T-helper 22 cell (primary cell): Measurements from ENCODE around the gene DCDC1.
"Not testable (repeated sequence)": the region's sequence is repeated elsewhere in the genome, so short reads cannot be mapped to it uniquely, and the experiment has no call there.

ENCODE experiments used
- DNase-seq: peaks from one replicate; pipeline ENCODE4 v3.0.0-alpha.2; 2020; ENCODE audit warnings: low read depth

DCDC1 gene

DNA sequence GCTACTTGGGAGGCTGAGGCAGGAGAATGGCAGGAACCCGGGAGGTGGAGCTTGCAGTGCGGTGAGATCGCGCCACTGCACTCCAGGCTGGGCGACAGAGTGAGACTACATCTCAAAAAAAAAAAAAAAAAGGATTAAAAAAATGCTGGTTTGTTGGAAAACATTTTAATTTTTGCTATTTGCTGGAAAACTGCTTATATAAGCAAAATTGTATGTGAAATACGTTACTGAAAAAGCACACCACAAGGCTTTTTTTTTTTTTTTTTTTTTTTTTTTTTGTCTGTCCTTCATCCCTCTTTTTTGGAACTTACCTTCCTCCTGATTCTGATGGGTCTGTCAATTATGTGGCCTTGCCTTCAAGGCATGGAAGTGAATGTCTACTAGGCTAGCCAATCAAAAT is 40.8 kb downstream of the DCDC1 start:
- no peak for DNase-seq

DNA sequence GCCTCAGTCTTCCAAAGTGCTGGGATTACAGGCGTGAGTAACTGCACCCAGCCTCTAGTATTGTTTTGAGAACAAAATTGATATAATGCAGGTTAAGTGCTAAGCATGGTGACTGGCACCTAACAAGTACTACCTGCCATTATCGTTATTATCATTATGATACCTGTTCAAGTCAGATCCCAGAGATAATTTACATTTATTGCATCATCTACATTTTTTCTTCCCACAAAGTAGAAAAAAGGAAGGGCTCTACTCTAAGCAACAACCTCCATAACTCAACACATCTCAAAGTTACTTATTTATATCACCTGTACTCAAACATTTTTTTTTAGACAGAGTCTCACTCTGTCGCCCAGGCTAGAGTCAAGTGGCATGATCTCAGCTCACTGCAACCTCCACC is 42.1 kb downstream of the DCDC1 start:
- DNase-seq, result no peak

DNA sequence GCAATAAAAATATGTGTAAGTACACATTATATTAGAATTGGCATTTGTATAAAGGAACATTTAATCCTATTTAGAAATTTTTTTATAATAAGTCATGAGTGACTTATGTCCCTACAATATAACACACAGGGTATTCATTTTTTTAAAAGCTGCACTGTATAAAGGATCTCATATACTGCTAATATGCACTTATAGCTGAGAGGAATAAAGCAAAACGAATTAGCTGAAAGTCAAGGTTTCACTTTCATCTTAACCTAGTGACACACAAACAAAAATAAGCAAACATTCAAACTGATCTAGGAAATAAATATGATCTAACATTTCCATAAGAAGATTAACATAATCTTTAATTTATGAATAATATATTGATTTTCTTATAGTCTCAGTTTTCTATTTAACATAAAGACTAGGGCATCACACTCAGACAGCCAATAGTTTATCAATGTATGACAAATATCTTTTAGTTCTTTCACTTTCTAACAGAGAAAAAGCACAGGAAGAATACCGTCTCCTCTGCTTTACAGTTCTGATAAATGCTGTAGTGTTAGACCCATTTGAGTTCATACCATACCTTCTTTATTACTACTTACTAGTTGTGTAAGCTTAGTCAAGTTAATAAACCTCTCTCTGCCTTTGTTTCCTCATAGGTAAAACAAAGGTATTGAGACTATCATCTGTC is 42.9 kb downstream of the DCDC1 start:
- DNase-seq, result no peak

DNA sequence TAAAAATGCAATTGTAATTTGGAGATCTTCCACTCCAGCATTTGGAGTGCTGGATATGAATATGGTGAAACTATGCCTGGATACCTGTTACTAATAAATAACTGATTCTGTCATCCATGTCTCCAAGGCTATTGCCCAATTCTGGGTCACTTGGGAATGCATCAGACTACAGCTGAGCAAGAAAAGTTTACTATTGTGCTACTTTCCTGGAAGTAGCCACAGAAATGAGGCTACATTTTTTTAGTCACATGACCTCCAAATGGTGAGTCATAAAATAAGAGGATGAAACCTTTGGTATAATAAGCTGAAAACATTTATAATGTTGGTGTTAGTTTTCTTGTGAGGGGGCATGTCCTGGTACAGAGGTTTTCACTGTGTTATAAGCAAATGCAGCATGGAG is 44.4 kb downstream of the DCDC1 start:
- DNase-seq, result no peak

DNA sequence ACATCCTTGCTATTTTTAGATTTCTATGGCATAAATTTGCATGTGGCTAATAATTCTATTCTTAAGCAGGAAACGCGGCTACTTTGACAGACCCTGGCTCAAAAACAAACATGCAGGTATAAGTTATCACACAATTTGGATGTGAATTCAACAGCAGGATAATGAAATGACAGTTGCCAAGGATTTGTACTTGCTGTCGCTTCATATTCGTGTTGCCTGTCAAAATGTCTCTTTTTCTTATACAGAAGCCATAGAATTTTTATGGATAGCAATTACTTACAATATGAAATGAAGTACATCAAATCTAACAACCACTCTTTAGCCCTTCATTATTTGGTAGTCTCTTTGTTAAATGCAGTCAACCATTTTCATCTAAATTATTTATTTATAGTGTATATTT is 46.4 kb downstream of the DCDC1 start:
- no peak for DNase-seq

DNA sequence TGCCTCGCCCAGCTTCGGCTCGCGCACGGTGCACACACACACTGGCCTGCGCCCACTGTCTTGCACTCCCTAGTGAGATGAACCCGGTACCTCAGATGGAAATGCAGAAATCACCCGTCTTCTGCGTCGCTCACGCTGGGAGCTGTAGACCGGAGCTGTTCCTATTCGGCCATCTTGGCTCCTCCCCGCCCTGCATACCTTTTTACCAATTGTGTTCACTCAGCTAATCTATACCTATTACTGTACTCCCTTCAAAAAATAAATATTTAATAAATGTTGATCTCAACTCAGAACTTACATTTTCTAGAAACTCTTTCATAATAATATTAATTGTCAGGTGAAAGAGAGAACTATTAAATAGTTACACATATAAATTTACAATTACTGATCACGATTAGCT is 48.0 kb downstream of the DCDC1 start:
- not testable (repeated sequence) for DNase-seq

DNA sequence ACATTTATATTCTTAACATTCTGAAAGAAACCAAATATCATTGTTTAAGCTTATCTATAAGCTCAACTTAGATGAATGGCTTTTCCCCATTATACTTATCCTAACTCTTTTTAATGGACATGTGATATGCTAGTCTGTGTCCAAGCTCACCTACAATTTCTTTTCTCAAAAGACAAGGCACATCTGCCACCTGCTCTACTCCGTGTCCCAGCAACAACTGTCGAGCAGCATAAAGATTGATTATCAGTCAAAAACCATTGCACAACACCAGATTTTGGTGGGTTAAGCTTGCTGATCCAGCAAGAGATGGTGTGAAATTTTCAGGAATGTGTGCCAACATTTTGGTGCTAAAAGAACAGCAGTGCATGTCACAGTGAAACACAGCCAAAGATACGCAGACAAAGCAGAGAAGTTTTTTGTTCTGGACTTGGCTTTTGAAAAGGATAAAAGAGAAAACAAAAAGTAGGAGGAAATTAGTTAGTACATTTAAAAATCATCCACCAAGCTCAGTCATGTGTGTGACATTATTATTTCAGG is 65.8 kb downstream of the DCDC1 start:
- no peak for DNase-seq

DNA sequence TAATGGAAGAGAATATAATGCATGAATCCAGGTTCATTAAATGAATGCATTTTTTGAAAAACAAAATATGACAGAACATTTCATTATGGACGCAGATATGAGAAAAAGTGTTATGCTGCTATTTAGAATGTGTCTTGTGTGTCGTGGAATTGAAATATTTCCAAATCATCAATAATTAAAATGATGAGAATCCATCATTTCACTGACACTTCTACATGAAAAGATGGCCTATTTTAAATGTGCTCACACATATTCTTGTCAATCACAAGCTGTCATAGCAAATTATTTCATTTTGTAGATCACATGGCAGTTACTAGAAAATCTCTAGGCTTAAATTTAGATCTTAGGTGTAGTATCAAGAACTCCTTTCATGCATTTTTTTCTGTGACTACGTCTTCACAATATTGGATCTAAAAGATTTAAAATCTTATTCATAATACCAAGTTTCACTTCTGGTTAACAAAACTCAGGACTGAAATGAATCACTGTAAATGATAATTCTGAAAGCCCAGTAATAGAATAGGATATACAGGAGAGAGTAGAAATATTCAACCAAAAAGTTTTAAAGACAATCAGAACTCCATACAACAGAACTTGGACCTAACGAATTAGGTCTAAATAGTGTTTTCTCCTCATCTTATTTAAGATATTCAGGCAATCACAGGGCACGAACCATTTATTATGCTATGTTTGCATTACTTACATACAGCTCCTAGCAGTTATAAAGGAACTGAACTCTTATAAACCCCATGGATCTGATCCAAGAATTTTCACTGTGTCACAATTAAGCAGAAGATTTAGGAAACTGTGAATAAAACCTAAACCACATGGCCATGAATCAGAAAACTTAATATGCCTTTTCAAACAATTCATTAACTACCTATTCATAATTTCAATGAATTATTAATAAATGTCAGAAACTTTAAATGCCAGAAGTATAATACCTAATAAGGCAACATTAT is 67.7 kb downstream of the DCDC1 start:
- DNase-seq, result no peak

DNA sequence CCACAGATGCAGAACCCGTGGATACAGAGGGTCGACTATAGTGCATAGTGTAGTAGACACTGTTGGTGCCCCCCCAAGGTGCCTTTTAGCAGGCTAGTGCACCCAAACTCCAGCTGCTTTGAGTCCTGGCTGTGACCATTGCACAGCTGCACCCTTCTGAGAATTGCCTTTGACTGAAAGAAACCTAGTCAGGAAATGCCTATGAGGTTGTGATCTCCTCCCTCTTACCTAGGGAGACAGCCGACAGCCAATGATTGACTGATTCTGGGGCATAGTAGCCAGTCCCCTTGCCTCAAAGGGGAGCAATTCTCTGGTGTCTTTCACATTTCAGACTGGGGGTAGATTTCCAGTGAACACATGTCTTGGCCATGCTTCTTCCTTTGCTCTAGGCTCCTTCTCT is 74.2 kb downstream of the DCDC1 start:
- no peak for DNase-seq

DNA sequence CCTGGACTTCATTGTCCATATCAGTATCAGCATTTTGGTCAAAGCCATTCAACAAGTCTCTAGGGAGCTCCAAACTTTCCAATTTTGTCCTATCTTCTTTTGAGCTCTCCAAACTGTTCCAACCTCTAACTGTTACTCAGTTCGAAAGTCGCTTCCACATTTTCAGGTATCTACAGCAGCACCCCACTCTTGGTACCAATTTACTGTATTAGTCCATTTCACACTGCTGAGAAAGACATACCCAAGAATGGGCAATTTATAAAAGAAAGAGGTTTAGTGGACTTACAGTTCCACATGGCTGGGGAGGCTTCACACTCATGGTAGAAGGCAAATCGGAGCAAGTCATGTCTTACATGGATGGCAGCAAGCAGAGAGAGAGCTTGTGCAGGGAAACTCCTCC is 96.0 kb downstream of the DCDC1 start:
- DNase-seq, result not testable (repeated sequence)

DNA sequence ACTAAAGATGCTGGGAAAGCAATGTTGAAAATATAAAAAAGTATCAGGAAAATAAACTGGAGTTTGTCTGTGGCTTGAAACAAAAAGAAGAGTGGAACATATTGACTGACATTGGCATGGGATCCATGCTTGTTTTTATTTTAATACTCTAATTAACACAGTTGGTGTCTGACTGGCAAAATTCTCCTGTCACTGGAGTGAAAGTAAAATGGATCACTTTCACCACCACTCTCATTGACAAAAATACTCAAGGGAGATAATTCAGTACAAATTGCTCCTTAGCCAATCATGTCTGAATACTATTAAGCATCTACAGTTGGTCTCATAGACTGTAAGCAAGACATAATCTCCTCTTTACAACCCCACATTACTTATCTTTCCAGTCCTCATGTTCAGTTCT is 101.8 kb downstream of the DCDC1 start:
- DNase-seq, result no peak

DNA sequence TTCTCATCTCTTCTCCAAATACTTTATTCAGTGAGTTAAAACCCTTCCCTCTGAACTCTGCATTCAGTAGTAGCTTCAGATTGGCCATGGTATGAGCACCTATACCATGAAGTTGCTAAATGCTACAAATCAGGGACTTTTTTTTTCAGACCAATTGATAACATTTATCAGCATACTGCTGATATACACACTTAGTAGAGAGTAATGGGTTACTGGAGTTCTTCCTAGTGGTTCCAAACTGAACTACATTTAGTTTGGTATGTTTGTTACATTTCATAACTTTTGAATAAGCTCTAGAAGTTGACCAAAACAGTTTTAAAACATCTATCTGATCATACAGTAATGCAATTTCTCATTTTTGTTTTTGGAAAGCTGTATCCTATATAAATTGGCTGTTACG is 104.7 kb downstream of the DCDC1 start:
- no peak for DNase-seq

DNA sequence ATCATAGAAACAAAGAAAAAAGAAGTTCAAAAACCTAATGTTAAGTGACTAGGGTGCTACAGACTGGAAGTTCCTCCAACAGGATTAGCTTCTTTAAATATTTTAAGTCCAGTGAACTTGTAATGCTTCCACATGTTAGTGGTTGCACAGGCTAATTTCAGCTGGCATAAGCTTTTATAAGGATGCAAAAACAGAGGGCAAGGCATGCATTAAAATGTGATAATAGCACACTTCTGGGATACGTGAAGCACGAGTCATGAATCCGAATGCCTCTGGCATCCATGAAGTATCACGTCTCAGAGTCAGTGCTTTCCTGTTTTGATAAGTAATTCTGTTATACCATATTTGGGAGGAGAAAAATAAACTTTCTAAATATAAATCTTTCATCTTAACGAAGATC is 106.8 kb downstream of the DCDC1 start:
- DNase-seq, result no peak

DNA sequence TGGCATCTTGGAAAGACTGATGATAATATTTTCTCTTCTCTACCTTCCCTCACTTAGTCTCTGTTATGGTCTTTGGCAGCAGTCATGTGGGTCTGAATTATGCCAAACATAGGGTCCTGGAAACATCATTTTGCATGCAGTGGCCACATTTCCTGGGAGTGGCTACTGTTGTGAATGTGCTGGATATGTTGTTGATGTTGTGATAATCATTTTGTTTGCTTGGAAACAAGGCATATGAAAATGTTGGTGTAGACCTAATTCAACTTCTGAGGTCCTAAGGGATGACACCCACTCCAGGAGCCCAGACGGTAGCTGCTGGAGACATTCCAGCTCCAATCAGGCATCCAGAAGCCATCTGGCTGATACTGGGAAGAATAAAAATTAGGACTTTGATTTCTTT is 109.7 kb downstream of the DCDC1 start:
- DNase-seq, result no peak

DNA sequence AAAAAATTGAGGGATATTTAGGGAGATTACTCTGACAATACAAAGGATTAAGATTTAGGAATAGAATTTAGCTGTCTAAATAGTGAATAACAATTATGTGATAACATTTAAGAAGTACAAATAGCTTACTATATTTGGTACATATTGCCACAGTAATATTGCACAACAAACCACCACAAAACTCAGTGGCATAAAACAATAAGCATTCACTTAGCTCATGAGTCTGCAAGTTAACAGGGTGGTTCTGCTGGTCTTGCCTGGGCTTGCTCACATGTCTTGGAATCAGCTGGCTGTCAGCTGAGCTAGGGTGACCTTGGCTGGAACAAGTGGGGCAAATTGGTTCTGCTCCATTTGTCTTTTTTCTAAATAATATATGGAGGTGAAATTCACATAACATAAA is 115.1 kb downstream of the DCDC1 start:
- DNase-seq, result no peak

DNA sequence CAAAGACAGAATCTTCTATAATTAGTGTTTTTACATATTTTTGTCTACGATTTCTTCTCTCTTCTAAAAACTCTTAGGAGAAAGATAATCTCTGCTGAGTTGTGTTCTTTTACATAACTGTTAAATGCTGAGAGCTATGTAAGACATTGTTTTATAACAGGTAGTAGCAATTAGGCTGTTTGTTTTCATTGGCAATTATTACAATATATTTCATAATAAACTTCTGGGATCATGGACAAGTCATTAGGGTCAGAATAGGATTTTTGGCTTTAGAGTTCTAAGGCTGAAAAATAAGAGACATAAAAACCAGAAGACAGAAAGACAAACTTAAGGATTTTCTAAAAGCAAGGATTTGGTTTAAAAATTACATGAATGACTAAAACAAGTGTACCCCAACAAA is 120.8 kb downstream of the DCDC1 start:
- no peak for DNase-seq

DNA sequence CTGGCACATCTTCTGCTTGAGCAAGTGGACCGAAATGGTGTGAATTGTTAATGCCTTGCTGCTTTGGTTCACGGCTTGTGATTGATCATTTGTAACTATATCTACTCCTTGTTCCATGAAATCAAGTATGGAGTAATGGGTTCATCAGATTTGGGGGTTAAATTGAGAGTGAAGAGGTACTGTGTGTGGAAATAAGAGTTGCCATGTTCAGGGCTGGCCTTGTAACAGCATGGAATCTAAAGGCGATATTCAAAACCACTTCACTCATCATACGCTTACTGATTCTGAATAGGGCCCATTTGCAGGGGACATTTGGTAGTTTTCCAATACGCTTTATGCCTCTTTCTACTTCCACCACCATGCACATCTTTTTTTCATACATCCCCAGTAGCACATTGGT is 122.2 kb downstream of the DCDC1 start:
- no peak for DNase-seq

DNA sequence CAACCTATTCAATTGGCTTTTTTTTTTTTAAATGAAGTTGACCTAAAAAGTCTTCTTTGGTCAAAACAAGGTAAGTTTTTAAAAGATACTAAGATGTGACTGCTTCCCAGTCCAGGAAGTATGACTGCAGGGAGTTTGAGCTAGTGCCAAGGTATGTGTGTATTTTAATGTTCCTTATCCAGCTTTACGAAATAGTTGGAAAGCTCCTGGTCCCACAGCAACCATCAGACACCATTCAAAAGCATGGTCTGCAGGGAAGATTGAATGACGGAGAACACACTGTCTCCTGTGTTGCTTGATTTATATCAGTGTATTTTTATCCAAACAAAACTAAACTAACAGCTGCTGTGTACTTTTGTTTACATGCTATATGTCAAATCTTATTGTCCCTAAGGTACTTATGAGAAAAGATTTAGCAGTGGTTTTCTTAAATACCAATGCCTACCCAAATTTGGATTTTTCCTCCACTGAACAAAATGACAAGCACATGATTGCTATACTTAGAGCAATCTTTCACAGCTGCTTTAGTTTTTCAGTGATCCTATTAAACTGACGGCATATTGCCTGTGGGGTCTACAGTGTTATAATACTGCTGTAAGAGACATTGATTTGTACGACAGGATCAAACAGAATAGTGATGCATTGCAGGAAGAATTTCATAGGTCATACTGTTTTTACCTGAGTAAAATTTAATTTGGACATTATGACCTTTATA is 122.9 kb downstream of the DCDC1 start:
- no peak for DNase-seq

DNA sequence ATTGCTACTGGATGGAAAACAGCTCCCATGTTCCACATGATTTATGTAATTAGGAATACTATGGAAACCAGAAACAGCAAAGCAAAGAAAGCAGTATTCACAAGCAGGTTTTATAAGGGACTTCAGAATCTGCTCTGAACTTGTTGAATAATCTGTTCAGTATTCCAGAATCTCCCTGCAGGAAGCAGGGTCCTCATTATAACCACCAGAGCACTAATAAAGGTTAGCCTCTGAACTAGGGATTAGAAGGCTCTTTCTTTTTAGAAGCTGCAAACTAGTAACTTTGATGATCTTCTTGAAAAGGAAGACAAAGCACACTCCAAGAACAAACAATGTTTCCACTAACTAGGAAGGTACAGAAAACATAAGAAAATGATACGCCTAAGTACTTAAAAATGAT is 125.8 kb downstream of the DCDC1 start:
- no peak for DNase-seq

DNA sequence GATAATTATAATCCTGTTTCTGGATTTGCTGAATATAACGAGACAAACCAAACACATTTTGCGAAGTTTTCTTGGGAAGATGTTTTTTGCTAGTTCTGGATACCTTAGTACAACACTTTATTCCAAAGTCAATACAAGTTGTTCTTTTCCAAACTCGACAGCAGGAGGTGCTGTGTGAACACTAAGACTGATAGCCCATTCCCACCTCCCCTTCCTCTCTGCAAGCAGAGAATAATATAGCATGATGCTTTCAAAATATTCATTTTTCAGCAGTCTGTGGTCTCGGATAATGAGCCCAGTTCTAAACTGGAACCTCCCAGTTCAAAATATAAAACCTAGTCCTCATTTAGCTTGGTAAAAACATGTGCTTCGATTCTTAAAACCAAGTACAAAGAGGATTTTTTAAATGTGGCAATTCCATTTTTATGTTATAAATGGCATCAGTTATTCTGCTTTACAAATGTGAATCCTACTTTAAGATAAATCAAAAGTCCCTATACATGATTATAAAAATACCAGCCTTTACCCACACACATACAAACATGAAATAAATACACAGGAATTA is 129.1 kb downstream of the DCDC1 start:
- no peak for DNase-seq

DNA sequence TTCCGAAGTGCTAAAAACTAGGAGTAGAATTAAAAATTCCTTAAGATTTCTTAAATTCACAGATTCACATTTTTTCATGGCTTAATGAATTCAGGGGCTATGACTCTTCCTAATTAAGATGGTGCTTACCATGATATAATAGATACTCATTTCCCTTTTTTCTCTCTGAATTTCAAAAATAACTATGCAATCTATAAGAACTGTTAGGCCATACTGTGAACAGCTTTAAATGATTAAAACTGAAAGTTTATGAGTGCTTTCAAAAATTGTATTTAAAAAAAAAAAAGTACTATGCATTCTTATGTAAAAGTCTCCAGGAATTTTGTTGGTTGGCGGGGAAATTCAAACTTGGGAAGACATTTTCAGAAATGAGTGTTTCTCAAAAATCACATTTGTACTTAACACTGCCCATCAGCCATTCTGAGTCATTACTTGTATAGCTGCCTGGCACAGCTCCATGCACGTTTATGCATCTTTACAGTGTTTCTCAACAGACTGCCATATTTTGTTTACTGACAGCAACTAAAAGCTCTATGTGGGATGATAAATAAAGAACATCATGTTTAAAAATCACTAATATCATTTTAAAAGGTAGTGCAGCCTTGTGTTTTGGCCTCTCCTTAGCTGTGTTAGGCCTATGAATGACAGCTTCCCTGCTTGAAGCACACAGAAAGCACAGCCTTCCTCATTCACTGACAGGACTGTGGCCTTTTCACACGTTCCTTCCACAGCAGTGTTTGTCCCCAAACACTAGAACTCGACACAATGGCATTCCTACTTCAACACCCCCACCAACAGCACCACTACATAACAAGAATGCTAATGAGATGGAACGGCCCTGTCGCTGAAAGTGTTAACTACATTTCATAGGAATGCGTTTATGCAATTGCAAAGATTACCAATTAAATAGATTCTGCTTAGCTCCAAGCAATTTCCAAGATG is 131.4 kb downstream of the DCDC1 start:
- no peak for DNase-seq
